Sigmoid colon (tissue), 4 donors: ENCODE measurements around the gene ERI3.

Experiments
- EP300 ChIP-seq, 4 donors: sonication (generic); formaldehyde crosslinking; IDR thresholded peaks; one replicate each; pipeline ENCODE4 v1.6.1; 2017; ENCODE audit warnings: antibody characterized with exemption in 4 of 4
- POLR2AphosphoS5 ChIP-seq, 4 donors: sonication (generic); formaldehyde crosslinking; IDR thresholded peaks; one replicate each; pipeline ENCODE4 v1.6.1; 2017; ENCODE audit warnings: antibody characterized with exemption in 4 of 4
- TF ChIP-seq, protein P1 (sequence below), 4 experiments: fragments of 450-650 bp in 3 of 4; fragments of 200-600 bp in 1 of 4; IDR thresholded peaks; one replicate each; pipeline ENCODE4 v1.5.1; 2016 to 2019; ENCODE audit warnings: antibody characterized with exemption in 4 of 4, mild to moderate bottlenecking in 3 of 4, moderate library complexity in 2 of 4

DNA sequence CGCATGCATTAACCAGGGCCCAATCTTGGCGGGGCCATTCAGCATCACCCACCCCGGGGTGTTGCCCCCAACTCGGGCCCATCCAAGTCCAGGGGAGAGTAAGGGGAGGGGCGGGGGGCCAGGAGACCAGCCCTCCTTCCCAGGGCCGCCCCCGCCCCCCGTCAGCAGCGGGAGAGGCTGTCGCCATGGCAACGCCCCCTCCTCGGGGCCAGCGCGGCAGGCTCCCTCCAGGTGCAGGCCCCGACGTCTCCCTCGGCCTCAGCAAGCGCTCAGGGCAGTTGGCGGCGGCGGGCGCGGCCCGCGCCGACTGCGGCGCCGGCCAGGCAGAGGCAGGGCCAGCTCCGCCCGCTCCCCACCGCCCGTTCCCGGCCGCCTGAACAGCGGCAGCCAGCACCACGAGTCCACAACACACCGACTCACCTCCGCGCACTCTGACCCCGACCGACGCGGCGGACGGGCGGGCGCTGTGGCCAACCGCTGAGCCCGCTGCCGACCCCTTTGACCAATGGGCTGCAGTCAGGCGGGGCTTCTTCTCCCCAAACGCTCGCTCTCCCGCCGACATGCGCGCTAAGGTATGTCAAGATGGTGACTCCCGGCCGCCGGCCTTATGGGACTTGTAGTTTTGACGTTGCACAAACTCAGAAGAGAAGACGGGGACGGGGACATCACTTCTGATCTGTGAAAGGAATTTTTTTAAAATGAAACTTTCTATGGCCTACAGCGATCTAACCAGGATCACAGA, at the start of gene ERI3:
- TF ChIP-seq, protein P1, sequence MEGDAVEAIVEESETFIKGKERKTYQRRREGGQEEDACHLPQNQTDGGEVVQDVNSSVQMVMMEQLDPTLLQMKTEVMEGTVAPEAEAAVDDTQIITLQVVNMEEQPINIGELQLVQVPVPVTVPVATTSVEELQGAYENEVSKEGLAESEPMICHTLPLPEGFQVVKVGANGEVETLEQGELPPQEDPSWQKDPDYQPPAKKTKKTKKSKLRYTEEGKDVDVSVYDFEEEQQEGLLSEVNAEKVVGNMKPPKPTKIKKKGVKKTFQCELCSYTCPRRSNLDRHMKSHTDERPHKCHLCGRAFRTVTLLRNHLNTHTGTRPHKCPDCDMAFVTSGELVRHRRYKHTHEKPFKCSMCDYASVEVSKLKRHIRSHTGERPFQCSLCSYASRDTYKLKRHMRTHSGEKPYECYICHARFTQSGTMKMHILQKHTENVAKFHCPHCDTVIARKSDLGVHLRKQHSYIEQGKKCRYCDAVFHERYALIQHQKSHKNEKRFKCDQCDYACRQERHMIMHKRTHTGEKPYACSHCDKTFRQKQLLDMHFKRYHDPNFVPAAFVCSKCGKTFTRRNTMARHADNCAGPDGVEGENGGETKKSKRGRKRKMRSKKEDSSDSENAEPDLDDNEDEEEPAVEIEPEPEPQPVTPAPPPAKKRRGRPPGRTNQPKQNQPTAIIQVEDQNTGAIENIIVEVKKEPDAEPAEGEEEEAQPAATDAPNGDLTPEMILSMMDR (IDR thresholded peaks at IDR 0.05): no peak
- TF ChIP-seq EP300 (IDR thresholded peaks at IDR 0.05) (no peak), POLR2AphosphoS5 (IDR thresholded peaks at IDR 0.05) (peak; percentile 45 to 84 (median 77))
